ENCODE measurements around the gene UBE2I. TPM values are rescaled to one million over a fixed set of nuclear protein-coding genes. Genes with fewer than 3 reads are reported as not detected.
"Not testable (repeated sequence)": the region's sequence is repeated elsewhere in the genome, so short reads cannot be mapped to it uniquely, and the experiment has no call there.

Gene UBE2I
- total RNA-seq, 2 experiments from 2014 or later = 122 to 323 TPM

- TF ChIP-seq EZH2phosphoT487 (IDR thresholded peaks at IDR 0.05; ENCODE audit: borderline replicate concordance, low read depth, low read length) (no peak), CTCF (conservative IDR thresholded peaks at IDR 0.05; ENCODE audit: low read length) (no peak)
- intact Hi-C loops (cut with micrococcal nuclease; ENCODE audit: unreplicated experiment) = no loop called here
- POLR2A ChIA-PET = no interaction called here
- Histone ChIP-seq H3K79me2 (ENCODE audit: insufficient read depth, low read depth, low read length) (no peaks in the 10 kb centered on the region), H4K20me1 (ENCODE audit: insufficient read depth, low read length) (no peaks in the 10 kb centered on the region), H3K9me3 (ENCODE audit: low read length) (no peaks in the 10 kb centered on the region), H3K4me1 (ENCODE audit: insufficient read depth, low read length, poor library complexity, severe bottlenecking) (no peaks in the 10 kb centered on the region), H3K9me2 (ENCODE audit: insufficient read depth, low read length) (no peaks in the 10 kb centered on the region), H3K4me2 (ENCODE audit: low read length) (no peak overlapping the region), H3K36me3 (ENCODE audit: insufficient read depth, low read length) (no peaks in the 10 kb centered on the region), H2AFZ (ENCODE audit: low read length) (no peak overlapping the region), H3K27ac (ENCODE audit: low read depth, low read length, poor library complexity, severe bottlenecking) (no peak overlapping the region), H3K4me3 (ENCODE audit: low read depth, low read length, poor library complexity, severe bottlenecking) (no peak overlapping the region)
- no peak for DNase-seq (ENCODE audit: low spot score)
- CTCF ChIA-PET (ENCODE audit: unreplicated experiment) = no interaction called here
- no TSS peak for BruUV-seq (replicated peaks)
These were observed 44.3 kb upstream of the UBE2I start for GRCh38 chr16:1265090-1265630.

- Histone ChIP-seq H3K4me2 (ENCODE audit: low read length) (no peak overlapping the region), H3K36me3 (ENCODE audit: insufficient read depth, low read length) (no peaks in the 10 kb centered on the region), H3K27ac (ENCODE audit: low read depth, low read length, poor library complexity, severe bottlenecking) (no peak overlapping the region), H4K20me1 (ENCODE audit: insufficient read depth, low read length) (no peaks in the 10 kb centered on the region), H3K79me2 (ENCODE audit: insufficient read depth, low read depth, low read length) (no peaks in the 10 kb centered on the region), H3K9me2 (ENCODE audit: insufficient read depth, low read length) (no peaks in the 10 kb centered on the region), H3K9me3 (ENCODE audit: low read length) (no peaks in the 10 kb centered on the region), H2AFZ (ENCODE audit: low read length) (no peak overlapping the region), H3K4me3 (ENCODE audit: low read depth, low read length, poor library complexity, severe bottlenecking) (no peak overlapping the region), H3K4me1 (ENCODE audit: insufficient read depth, low read length, poor library complexity, severe bottlenecking) (no peaks in the 10 kb centered on the region)
- CTCF ChIA-PET (ENCODE audit: unreplicated experiment) = no interaction called here
- BruUV-seq (replicated peaks) = no TSS peak
- DNase-seq (ENCODE audit: low spot score) = no peak
- TF ChIP-seq EZH2phosphoT487 (IDR thresholded peaks at IDR 0.05; ENCODE audit: borderline replicate concordance, low read depth, low read length) = no peak
- TF ChIP-seq CTCF (conservative IDR thresholded peaks at IDR 0.05; ENCODE audit: low read length) = no peak
- POLR2A ChIA-PET = no interaction called here
- intact Hi-C loops (cut with micrococcal nuclease; ENCODE audit: unreplicated experiment) = no loop called here
These were observed 43.6 kb upstream of the UBE2I start for GRCh38 chr16:1265826-1266225.

- H3K4me2 ChIP-seq (ENCODE audit: low read length); H4K20me1 ChIP-seq (ENCODE audit: insufficient read depth, low read length); H3K27ac ChIP-seq (ENCODE audit: low read depth, low read length, poor library complexity, severe bottlenecking); H3K9me3 ChIP-seq (ENCODE audit: low read length); CTCF ChIA-PET (ENCODE audit: unreplicated experiment); H3K9me2 ChIP-seq (ENCODE audit: insufficient read depth, low read length); intact Hi-C loops (cut with micrococcal nuclease; ENCODE audit: unreplicated experiment); H3K79me2 ChIP-seq (ENCODE audit: insufficient read depth, low read depth, low read length); BruUV-seq (replicated peaks); DNase-seq (ENCODE audit: low spot score); H2AFZ ChIP-seq (ENCODE audit: low read length); H3K4me1 ChIP-seq (ENCODE audit: insufficient read depth, low read length, poor library complexity, severe bottlenecking); H3K4me3 ChIP-seq (ENCODE audit: low read depth, low read length, poor library complexity, severe bottlenecking); H3K36me3 ChIP-seq (ENCODE audit: insufficient read depth, low read length): not testable (repeated sequence)
- POLR2A ChIA-PET = interaction anchor here (0.6 to 0.7 kb wide), 2 partner anchors 171 to 190 kb away, joined by 3 to 4 read pairs; no protein-coding TSS in a partner anchor
These were observed 40.0 kb upstream of the UBE2I start for GRCh38 chr16:1269418-1269817.

All from OCI-LY7 (cell line).